Left renal pelvis (tissue), 4 donors: ENCODE data around the gene ZDHHC7. TPM values are rescaled to one million over a fixed set of nuclear protein-coding genes. Genes with fewer than 3 reads are reported as not detected.

Experiments
- DNase-seq, 4 donors: peaks; one replicate each; pipeline ENCODE4 v3.0.0-alpha.2; 2013; ENCODE audit warnings: low read depth in 4 of 4, low spot score in 3 of 4
- polyA plus RNA-seq, 4 donors: library from polyadenylated mRNA; unstranded; fragments of 120-200 nt; gene quantifications; one replicate each; pipeline ENCODE4 v1.2.1, GENCODE V29; 2013; ENCODE audit not compliant: insufficient read length in 4 of 4

ZDHHC7 gene
- polyA plus RNA-seq, 4 donors = 48.9 to 60.2 (median 57.7) TPM

GRCh38 chr16:85002099-85002541 lies 9.2 kb downstream of the ZDHHC7 start:
- no peak for DNase-seq

DNA sequence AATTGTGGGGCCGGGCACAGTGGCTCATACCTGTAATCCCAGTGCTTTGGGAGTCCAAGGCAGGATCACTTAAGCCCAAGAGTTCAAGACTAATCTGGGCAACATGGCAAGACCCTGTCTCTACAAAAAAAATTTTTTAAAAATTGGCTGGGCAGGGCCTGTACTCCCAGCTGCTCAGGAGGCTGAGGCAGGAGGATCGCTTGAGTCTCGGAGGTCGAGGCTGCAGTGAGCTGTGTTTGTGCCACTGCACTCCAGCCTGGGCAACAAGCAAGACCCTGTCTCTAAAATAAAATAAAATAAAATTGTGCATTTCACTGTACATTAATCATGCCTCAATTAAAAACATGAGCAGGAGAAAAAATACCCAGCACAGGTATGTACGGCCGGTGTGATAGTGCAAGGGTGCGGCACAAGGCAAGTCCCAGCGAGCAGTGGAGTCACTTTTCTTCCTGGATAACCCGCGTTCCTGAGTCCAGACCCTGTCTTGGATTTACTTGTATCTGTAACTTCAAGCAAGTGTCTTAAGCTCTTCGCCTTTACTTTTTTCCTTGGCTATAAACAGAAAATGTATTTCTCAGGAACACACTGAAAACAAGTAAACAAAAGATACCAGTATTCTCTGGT lies 11.4 kb downstream of the ZDHHC7 start:
- DNase-seq = no peak

GRCh38 chr16:84999200-84999599 lies 12.1 kb downstream of the ZDHHC7 start:
- no peak for DNase-seq

DNA sequence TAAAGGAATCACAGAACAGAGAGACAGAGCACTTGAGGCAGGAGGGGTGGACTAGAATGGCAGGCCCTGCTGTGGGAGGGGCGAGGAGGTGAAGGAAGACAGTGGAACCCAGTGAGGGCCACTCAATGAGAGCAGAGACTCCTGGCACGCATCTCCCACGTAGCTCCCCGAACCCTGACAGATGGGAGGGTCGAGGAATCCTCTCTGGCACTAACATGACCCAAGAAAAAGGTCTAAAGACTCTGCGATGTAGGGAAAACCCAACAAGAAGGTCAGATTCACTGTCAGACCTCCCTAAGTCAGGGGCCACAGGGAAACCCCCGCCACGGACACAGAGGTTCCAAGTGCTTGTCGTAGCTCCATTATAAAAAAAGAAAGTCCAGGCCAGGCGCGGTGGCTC lies 15.0 kb downstream of the ZDHHC7 start:
- DNase-seq = no peak

DNA sequence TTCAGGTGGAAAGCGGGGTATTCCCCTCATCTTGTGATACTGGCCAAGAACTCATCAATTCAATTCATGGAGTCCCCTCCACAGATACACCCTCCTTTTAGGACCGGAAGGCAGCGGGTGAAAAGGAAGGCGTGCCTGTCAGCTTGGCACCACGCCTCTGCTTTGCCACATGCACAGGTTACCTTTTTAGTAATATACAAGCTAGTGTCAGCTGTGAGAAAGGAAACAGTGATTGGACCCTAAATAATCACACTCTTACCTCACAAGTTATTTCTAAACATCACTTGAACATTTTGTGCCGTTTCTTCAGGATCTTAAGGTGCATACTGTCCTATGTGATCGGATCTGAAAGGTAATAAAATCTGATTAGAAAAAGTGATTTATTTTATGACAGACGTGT lies 15.7 kb downstream of the ZDHHC7 start:
- no peak for DNase-seq

DNA sequence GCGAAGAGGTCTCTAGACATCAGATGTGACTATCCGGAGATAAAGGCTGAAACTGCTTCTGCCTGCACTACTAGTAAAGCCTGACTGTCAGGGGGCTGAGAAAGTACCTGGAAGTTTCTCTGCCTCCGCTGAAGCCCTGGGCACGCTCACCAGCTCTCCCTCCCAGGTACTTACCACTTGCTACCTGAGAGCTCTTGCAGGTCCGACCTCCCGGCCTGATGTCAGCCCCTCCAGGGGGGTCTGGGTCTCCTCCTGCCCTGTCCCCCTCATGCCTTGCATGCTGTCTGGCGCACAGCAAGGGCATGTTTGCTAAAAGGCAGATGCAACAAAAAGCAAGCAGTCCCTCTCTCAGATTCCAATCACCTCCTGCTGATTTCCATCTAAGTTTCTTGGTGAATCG lies 17.4 kb downstream of the ZDHHC7 start:
- DNase-seq = no peak

DNA sequence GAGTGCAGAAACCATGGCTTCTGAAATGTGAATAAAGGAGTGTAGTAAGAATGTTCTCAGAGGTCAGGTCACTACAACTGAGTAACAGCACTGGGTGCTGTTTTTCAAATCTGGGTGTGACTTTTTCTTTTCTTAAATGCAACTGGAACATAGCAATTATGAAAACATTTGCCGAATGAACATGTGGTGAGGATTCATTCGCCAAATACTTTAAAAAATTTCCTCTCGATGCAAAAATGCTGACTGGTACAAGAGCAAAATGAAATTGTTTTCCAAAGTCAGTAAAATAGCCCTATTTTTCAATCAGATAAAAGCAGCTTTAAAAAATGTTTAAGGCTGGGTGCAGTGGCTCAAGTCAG lies 18.6 kb downstream of the ZDHHC7 start:
- DNase-seq = no peak

- no peak for DNase-seq
Measured at GRCh38 chr16:84990782-84991181, 20.6 kb downstream of the ZDHHC7 start.

DNA sequence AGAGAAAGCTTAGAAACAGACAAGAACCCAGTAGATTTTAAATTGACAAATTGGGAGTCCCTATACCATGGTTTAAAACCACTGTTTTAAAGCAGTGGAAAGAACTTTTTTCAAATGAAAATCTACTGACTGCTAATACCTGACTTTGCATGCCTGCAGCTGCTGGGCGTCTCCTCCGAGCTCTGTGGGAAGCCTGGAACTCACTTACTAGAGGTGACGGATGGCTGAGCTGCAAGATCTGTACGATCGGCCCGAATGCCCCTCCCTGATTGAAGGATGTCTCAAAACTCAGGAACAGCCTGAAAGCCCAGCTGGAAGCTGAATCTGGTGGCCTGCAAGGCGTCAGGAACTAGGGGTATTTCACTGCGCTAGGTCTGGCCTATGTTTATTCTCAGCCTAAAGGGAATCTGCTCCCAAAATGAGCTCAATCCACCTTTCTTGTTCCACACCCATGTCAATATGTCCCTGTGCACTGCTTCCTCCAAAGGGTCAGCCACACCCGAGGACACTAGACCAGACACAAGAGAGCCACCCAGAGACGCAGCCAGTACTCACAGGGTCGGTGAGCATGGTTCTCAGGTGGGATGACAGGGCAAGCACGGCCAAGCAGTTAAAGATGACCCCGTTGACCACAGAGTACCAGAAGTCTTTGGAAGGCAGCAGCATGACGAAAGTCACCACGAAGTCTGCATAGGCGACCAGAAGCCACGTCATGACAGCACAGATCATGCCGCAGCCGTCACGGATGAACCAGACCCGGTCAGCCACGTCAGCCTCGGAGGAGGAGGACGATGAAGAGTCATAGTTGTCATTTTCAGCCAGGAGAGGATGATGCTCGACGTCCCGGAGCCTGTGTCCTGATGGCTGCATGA lies 21.4 kb downstream of the ZDHHC7 start:
- no peak for DNase-seq

DNA sequence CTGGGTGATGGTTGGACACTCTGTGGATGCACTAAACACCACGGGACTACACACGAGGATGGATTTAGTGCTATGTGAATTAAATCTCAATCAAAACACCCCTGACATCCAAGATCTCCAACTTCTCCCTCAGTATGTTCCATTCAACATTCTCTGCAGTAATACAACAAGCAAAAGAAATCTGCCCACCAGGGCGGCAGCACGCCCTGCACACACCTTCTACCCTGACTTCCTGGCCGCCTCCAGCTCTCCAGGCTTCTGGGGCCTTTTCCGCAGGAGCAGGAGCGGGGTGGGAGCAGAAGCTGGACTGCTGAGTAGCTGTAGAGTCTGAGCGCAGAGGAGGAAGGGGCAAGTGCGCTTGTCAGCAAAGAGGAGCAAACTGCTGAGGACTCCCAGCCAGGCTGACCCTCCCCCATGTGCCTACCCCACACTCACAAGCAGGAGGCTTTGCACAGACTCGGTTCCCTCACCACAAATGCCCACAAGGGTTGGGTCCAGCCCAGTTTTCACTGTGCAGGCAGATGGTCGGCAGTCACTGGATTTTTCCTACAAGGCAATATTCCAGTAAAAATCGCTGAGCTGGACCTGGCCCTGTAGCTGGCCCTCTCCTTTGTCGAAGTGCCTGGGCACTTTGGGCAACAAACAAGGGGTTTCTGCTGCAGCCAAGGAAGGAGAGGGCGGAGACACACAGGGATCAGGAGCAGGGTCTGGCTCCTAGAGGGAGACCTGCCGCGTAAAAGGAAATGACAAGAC lies 22.8 kb downstream of the ZDHHC7 start:
- no peak for DNase-seq

GRCh38 chr16:84986879-84987278 lies 24.5 kb downstream of the ZDHHC7 start:
- DNase-seq = no peak

GRCh38 chr16:84986102-84986501 lies 25.2 kb downstream of the ZDHHC7 start:
- DNase-seq = no peak

DNA sequence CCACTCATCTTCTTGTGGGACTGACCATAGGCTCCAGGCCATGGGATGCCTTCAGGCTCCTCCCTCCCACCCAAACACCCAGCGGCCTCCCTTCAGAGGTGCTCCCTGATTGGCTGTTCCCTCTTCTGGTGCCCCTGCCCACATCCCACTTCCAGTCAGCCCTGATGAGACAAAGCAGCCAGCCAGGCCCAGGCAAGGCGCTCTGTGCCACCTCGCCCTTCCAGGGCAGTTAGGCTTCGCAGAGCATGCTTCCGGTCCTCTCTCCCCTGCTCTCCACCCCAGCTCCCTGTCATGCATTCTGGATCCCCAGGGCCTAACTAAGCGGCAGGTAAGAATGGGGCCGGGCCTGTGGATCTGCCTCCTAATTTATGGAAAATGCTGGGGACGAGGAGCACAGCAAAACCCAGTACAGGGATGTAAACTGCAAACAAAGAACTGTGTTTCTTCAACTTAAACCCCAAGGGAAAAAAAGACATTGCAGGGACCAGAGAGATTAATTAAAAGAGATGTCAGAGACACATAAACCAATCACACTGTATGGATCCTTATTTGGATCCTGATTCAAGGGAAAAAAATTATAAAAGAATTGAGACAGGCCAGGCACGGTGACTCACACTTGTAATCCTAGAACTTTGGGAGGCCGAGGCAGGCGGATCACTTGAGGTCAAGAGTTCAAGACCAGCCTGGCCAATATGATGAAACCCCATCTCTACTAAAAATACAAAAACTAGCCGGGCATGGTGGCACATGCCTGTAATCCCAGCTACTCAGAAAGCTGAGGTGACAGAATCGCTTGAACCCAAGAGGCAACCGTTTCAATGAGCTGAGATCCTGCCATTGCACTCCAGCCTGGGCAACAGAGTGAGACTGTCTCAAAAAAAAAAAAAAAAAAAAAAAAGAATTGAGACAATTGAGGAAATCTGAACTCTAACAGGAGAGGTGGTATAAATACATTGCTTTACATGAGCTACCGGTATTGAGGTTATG lies 26.0 kb downstream of the ZDHHC7 start:
- DNase-seq = no peak

DNA sequence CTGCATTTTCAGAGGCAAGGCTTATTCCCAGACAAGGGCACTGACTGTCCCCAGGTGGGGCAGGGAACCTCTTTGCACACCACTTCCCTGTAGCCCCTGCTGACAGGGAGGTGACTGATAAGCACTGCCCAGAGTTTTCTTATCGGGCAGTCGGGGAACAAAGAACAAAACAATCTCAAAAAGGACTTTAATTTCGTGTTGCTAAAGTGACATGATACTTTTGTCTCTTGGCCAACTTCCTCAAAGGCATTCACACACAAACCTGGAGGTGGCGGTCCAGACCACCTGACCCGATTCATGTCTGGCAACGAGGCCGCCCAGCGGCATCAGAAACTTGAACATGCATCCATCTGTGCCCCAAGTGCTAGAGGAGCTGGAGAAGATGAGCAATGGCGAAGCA lies 28.9 kb downstream of the ZDHHC7 start:
- no peak for DNase-seq

- DNase-seq = no peak
Measured at GRCh38 chr16:84979516-84979915, 31.8 kb downstream of the ZDHHC7 start.

GRCh38 chr16:84976644-84977400 lies 34.5 kb downstream of the ZDHHC7 start:
- no peak for DNase-seq

DNA sequence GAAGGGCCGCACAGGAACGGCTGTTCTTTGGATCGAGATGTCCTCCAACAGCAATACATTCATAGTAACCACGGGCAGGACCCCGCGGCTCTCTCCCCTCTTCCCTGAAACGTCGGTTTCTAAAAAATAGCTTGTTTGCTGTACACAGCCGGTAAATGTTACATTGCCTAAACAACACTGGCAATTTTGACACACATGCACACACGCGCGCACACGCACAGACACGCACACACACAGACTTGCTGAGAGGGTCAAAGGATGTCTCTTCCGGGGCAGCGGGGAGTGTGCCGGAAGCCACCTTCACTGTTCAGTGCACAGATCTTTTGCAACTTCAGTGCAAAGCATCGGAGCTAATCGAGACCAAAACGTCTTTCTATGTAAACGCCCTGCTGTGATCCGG lies 35.8 kb downstream of the ZDHHC7 start:
- DNase-seq = no peak

DNA sequence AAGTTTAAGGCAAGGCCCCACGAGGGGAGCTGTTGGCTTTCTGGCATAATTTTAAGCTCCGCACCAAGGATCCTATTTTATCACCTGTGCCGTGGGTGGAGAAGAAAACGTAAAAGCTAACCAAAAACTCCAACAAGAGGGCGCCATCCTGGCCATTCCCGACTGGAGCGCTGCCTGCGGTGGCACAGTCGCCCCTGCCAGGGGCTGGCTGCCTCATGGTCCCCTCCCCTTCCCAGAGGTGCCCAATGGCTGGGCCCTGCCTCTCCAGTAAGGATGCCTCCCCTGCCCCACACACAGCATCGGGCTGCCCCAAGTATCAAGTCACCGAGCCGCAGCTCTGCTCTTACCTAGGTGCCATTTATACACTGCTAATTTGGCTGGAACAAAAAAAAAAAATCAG lies 36.3 kb downstream of the ZDHHC7 start:
- DNase-seq = no peak

- no peak for DNase-seq
Measured at GRCh38 chr16:84973776-84974523, 37.4 kb downstream of the ZDHHC7 start.
